Measurements from ENCODE around the gene MRPL34.

Gene MRPL34

DNA sequence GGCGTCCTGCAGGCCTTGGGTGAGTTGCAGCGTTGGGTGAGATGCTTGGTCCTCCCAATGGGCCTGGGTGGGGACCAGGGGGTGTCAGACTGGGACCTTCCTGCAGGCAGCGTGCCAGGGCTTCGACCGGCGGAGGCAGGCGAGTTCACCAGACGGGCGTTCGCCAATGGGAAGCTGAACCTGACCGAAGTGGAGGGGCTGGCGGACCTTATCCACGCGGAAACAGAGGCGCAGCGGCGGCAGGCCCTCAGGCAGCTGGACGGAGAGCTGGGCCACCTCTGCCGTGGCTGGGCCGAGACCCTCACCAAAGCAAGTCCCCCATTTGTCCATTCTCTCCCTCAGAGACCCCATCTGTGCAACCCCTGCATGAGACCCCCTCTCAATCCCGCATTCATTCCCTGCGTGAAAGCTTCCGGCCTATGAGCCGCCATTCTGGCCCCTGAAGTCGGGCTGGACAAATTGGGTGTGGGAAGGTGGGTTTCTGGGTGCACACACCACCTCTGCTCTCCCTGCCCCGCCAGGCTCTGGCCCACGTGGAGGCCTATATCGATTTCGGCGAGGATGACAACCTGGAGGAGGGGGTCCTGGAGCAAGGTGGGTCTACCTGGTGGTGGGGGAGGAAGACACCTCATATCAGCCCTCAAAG is 32.9 kb downstream of the MRPL34 start:
- Mint-ChIP-seq H3K4me3 (peak overlapping the region; percentile 88), H3K36me3 (no peaks in the 10 kb centered on the region), H3K9me3 (no peaks in the 10 kb centered on the region), H3K27me3 (no peaks in the 10 kb centered on the region), H3K27ac (no peak overlapping the region), H3K4me1 (peaks cover 18% of the 10 kb centered on the region)

DNA sequence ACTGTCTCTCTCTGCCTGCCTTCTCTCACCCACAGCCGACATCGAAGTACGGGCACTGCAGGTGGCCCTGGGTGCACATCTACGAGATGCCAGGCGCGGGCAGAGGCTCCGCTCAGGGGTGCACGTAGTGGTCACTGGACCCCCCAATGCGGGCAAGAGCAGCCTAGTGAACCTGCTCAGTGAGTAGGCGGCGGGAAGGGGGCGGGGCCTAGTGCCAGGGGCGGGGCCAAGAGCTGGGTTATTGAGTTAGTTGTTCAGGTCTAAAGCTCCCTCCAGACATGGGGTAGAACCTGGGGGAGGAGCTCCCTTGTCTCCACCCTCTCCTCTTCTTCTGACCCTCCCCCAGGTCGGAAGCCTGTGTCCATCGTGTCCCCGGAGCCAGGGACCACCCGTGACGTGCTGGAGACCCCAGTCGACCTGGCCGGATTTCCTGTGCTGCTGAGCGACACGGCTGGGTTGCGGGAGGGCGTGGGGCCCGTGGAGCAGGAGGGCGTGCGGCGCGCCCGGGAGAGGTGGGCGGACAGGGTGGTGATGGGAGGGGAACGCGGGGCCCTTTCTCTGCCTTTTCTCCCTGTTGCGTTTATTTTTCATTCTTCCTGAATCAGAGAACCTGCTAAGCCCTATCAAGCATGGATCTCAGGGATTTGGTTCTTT is 33.5 kb downstream of the MRPL34 start:
- H3K4me1 Mint-ChIP-seq: peaks cover 13% of the 10 kb centered on the region
- H3K27me3 Mint-ChIP-seq: no peaks in the 10 kb centered on the region
- H3K36me3 Mint-ChIP-seq: no peaks in the 10 kb centered on the region
- H3K27ac Mint-ChIP-seq: no peak overlapping the region
- peak overlapping the region; percentile 88 for H3K4me3 Mint-ChIP-seq
- no peaks in the 10 kb centered on the region for H3K9me3 Mint-ChIP-seq

DNA sequence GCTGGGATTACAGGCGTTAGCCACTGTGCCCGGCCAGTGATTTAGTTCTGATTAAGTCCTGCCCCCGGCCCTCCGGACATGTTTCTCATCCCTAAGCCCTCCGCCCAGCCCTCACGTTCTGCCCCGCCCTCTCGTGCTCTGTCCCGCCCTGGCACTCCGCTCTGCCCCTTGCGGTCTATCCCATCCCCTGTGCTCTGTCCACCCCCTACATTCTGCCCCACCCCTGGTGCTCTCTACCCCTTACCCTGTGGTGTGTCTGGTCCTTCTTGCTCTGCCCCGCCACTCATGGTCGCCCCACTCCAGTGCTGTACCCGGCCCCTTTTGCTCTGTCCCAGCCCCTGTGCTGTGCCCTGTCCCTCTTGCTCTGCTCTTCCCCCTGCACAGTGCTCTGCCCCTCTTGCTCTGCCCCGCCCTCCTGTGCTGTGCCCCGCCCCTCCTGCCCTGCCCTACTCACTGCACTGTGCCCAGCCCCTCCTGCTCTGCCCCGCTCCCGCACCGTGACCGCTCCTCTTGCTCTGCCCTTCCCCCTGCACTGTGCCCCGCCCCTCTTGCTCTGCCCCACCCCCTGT is 34.7 kb downstream of the MRPL34 start:
- peaks cover 4% of the 10 kb centered on the region for H3K4me1 Mint-ChIP-seq
- H3K4me3 Mint-ChIP-seq: no peak overlapping the region
- H3K36me3 Mint-ChIP-seq: no peaks in the 10 kb centered on the region
- H3K27ac Mint-ChIP-seq: no peak overlapping the region
- H3K9me3 Mint-ChIP-seq: no peaks in the 10 kb centered on the region
- H3K27me3 Mint-ChIP-seq: no peaks in the 10 kb centered on the region

DNA sequence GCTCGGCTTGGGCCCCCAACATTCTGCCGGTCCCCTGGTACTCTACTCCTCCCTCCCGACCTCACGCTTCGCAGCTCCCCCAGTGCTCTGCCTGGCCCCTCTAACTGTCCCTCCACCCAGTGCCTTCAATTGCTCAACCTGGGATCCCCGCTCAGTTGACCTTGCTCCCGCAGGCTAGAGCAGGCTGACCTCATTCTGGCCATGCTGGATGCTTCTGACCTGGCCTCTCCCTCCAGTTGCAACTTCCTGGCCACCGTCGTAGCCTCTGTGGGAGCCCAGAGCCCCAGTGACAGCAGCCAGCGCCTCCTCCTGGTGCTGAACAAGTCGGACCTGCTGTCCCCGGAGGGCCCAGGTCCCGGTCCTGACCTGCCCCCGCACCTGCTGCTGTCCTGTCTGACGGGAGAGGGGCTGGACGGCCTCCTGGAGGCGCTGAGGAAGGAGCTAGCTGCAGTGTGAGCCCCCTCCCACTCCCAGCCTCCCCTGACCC is 35.2 kb downstream of the MRPL34 start:
- Mint-ChIP-seq H3K4me3 (no peak overlapping the region), H3K27me3 (no peaks in the 10 kb centered on the region), H3K27ac (no peak overlapping the region), H3K9me3 (no peaks in the 10 kb centered on the region), H3K4me1 (peaks cover 5% of the 10 kb centered on the region), H3K36me3 (no peaks in the 10 kb centered on the region)

DNA sequence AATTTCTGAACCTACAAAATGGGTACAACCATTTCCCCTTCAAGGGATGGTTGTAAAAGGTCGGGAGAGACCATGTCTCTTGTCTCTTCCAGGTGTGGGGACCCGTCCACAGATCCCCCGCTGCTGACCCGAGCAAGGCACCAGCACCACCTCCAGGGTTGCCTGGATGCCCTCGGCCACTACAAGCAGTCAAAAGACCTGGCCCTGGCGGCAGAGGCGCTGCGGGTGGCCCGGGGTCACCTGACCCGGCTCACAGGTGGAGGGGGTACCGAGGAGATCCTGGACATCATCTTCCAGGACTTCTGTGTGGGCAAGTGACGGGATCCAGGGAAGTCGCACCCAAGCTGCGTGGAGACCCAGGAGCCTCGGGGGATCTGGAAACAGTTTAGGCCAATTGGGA is 35.7 kb downstream of the MRPL34 start:
- Mint-ChIP-seq H3K9me3 (no peaks in the 10 kb centered on the region), H3K4me3 (no peak overlapping the region), H3K36me3 (no peaks in the 10 kb centered on the region), H3K27me3 (no peaks in the 10 kb centered on the region), H3K27ac (no peak overlapping the region), H3K4me1 (peaks cover 10% of the 10 kb centered on the region)

DNA sequence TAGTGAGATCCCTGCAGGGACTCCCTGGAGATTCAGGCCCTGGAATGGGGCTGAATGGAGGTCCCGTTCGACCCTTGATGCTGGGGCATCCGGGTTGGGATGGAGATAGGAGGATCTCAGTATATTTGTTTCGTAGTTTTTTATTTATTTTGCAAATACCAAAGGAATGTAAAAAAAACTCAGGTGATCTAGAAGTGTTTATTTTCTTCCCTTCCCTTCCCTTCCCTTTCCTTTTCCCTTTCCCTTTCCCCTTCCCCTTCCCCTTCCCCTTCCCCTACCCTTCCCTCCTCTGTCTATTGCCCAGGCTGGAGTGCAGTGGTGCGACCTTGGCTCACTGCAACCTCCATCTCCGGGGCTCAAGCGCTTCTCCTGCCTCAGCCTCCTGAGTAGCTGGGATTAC is 36.2 kb downstream of the MRPL34 start:
- Mint-ChIP-seq H3K27ac (no peak overlapping the region), H3K36me3 (no peaks in the 10 kb centered on the region), H3K4me1 (peaks cover 11% of the 10 kb centered on the region), H3K9me3 (no peaks in the 10 kb centered on the region), H3K27me3 (no peaks in the 10 kb centered on the region), H3K4me3 (no peak overlapping the region)

DNA sequence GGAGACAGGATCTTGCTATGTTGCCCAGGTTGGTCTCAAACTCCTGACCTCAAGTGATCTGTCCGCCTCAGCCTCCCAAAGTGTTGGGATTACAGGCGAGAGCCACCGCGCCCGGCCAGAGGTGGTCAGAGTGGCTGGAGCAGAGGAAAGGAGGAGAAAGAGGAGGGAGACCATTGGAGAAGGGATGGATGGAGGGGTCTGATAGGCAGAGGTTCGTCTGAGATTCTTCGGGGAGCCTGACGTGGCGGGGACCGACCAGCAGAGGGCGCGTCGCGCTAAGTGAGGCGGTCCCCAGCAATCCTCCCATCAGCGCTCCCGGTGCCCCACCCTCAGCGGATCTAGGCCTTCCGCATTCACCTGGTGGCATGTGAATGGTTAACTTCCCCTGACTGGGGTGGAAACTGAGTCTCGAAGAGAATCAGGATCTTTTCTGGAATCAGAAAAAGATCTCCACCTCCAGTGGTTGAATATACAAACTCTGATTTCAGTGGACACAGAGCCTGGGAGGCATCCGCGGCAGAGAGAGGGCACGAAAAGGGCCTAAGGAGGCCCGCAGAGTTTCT is 40.5 kb downstream of the MRPL34 start:
- H3K4me1 Mint-ChIP-seq: peaks cover 6% of the 10 kb centered on the region
- no peak overlapping the region for H3K27ac Mint-ChIP-seq
- H3K4me3 Mint-ChIP-seq: no peak overlapping the region
- H3K9me3 Mint-ChIP-seq: no peaks in the 10 kb centered on the region
- H3K36me3 Mint-ChIP-seq: no peaks in the 10 kb centered on the region
- peaks cover 5% of the 10 kb centered on the region for H3K27me3 Mint-ChIP-seq

DNA sequence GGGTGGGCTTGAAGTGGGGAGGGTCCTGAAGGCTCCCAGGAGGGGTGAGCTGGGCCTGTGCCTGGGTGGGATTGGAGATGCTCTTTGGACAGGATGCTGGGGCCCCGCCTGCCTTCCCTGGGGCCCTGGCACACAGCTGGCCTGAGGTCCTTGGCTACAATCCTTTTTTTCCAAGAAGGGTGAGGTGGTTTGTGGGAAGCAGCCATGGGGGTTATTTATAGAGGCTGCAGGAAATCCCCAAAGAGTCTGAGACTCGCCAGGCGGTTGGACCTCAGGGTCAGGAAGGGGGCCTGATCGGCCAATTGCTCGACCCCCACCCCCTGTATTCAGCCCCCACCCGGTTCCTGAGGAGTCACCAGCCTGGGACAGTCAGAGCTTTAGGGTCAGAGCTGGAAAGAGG is 41.7 kb downstream of the MRPL34 start:
- Mint-ChIP-seq H3K27ac (no peak overlapping the region), H3K4me1 (peaks cover 6% of the 10 kb centered on the region), H3K4me3 (no peak overlapping the region), H3K36me3 (no peaks in the 10 kb centered on the region), H3K9me3 (no peaks in the 10 kb centered on the region), H3K27me3 (peaks cover 9% of the 10 kb centered on the region)

DNA sequence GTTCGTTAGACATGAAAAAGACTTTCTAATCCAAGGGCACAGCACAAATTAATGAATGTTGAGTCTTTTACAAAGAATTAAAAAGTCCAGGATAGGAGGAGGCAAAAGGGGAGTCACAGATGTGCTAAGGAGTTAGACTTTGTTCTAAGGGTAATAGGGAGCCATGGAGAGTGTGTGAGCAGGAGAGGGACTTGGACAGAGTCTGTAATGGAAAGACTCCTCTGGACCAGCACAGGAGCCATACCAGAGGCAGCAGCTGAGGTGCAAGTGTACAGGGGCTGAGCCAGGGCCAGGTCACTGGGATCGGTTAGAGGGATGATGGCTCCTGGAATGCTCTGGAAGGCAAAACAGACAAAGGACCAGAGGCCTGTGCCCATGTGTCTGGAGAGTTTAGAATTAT is 42.2 kb downstream of the MRPL34 start:
- Mint-ChIP-seq H3K4me1 (peaks cover 6% of the 10 kb centered on the region), H3K27ac (no peak overlapping the region), H3K36me3 (no peaks in the 10 kb centered on the region), H3K27me3 (peaks cover 9% of the 10 kb centered on the region), H3K9me3 (no peaks in the 10 kb centered on the region), H3K4me3 (no peak overlapping the region)

DNA sequence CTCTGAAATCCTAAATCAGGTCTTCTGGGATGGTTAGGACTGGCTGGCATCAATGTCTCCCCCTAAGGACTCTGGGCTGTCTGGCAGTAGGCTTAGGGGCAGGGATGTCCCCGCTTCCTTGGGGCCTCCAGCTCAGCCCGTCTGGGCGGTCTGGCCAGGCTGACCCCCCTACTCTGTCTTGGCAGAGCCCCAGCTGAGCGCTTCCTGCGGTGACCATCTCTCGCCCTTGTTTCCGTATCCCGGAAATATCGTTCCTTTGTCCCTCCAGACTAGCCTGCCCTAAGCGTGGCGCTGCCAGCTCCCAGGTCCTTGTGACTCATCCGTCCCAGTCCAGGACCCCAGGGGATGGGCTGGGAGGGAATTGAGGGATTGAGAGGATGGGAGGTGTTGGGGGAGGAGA is 43.0 kb downstream of the MRPL34 start:
- Mint-ChIP-seq H3K4me1 (peaks cover 6% of the 10 kb centered on the region), H3K4me3 (no peak overlapping the region), H3K9me3 (no peaks in the 10 kb centered on the region), H3K36me3 (no peaks in the 10 kb centered on the region), H3K27me3 (peaks cover 10% of the 10 kb centered on the region), H3K27ac (no peak overlapping the region)

DNA sequence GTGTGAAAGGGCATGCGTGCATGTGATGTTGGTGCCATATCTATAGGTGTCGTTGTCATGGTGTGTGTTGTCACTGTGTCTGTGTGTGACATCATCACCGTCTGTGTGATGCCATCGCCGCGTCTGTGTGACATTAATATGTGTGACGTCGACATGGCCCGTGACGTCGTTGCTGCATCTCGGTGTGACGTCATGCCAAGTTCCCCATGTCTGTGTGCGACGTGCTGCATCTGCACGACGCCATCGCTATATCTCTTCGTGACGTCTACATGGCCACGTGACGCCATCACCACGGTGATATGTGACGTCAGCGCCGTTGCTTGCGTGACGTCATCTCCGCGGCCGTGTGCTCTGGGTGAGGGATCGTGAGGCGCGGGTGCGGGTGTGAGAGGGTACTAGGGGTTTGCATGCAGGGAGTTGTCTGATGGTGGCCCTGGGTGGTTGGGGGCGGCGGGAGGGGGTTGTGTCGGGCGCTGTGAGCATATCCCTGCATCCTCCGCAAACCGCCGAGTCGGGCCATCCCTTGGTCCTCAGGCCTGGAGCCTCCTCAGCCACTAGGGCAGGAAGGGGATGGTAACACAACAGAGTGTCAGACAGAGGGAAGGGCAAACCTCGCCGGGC is 46.3 kb downstream of the MRPL34 start:
- no peaks in the 10 kb centered on the region for H3K36me3 Mint-ChIP-seq
- no peaks in the 10 kb centered on the region for H3K9me3 Mint-ChIP-seq
- H3K4me1 Mint-ChIP-seq: no peaks in the 10 kb centered on the region
- H3K4me3 Mint-ChIP-seq: no peak overlapping the region
- H3K27me3 Mint-ChIP-seq: peaks cover 10% of the 10 kb centered on the region
- no peak overlapping the region for H3K27ac Mint-ChIP-seq

DNA sequence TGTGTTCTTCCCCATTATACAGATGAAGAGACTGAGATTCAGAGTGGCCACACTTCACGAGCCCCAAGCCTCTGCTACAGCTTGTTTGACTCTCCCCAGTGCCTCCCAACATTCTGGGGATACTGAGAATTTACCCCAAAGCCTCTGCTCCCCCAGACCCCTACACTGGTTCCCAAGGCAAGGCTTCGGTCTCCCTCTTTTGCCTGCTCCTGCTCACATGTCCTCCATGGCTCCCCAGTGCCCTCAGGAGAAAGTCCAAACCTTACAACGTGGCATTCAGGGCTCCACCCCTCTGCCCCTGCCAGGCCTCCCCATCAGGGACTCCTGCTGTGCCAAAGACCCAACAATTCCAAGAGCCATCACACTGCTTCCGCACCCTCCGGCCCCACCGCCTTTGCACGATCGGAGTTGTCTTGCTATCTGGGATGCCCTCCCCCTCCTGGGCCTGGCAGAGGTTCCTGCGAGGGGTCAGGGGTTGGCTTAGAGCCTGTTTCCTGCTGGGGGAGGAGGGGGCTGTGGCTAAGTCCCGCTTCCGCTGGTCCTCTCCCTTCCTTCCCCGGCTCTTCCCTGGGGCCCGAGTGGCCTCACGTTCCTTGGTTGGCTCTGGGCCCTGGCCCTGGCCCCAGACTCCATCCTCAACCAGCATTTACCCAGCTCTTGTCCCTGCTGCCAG is 47.1 kb downstream of the MRPL34 start:
- Mint-ChIP-seq H3K4me3 (no peak overlapping the region), H3K27me3 (peaks cover 9% of the 10 kb centered on the region), H3K36me3 (no peaks in the 10 kb centered on the region), H3K27ac (no peak overlapping the region), H3K9me3 (no peaks in the 10 kb centered on the region), H3K4me1 (no peaks in the 10 kb centered on the region)

DNA sequence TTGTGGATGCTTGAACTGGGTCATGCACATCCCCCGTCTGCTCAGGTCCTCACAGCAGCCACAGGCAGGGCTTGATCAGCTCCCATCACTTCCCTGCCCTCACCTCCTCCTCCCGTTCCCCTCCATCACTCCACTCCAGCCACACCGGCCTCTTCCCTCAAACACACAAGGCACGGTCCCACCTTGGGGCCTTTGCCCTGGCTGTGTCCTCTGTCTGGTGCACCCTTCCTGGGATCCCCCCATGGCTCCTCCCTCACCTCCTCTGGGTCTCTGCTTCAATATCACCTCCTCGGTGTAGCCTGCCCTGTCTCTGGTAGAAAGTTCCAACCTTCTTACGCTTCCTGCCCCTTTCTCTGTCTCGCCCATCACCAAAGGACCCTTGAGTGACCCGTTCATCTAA is 47.7 kb downstream of the MRPL34 start:
- no peaks in the 10 kb centered on the region for H3K36me3 Mint-ChIP-seq
- peaks cover 7% of the 10 kb centered on the region for H3K27me3 Mint-ChIP-seq
- no peak overlapping the region for H3K4me3 Mint-ChIP-seq
- H3K9me3 Mint-ChIP-seq: no peaks in the 10 kb centered on the region
- no peak overlapping the region for H3K27ac Mint-ChIP-seq
- H3K4me1 Mint-ChIP-seq: no peaks in the 10 kb centered on the region

All from activated naive CD4-positive, alpha-beta T cell treated with anti-CD3 and anti-CD28 coated beads, Interleukin-2, amount 50 U/mL, for 24 hours (primary cell).